Measurements from ENCODE around the gene JAKMIP2.

GRCh38 chr5:147673266-147673665 lies 109.3 kb downstream of the JAKMIP2 start:
- TF ChIP-seq POLR2A (IDR thresholded peaks at IDR 0.05) = no peak
- no peak for TF ChIP-seq CTCF (IDR thresholded peaks at IDR 0.05)

All from heart left ventricle (tissue), 13 donors.